Measurements from ENCODE around the gene UBN2. TPM values are rescaled to one million over a fixed set of nuclear protein-coding genes. Genes with fewer than 3 reads are reported as not detected.

Gene UBN2
- total RNA-seq, 6 experiments from 2014 or later: 7.7 to 10.1 (median 9.3) TPM

GRCh38 chr7:139341058-139341775 is 110.2 kb downstream of the UBN2 start, which contains the start of gene FMC1:
FMC1 (plus strand) TSS chr7:139341337; CDS start chr7:139341385, 48 bp downstream.
- peaks cover 7% of the 10 kb centered on the region for H3K36me3 Mint-ChIP-seq (ENCODE audit: low read depth)
- DNase-seq: peak; percentile 92
- peak within 1 kb of the TSS; percentile 95 for H3K4me3 Mint-ChIP-seq
- TF ChIP-seq CTCF (IDR thresholded peaks at IDR 0.05): peak; percentile 75
- H3K27ac Mint-ChIP-seq: peak within 1 kb of the TSS; percentile 99
- peaks cover 13% of the 10 kb centered on the region for H3K27me3 Mint-ChIP-seq (ENCODE audit: insufficient read depth)
- H3K9me3 Mint-ChIP-seq: peaks cover 17% of the 10 kb centered on the region
- H3K4me1 Mint-ChIP-seq (ENCODE audit: low read depth): peaks cover 21% of the 10 kb centered on the region

- Mint-ChIP-seq H3K4me1 (ENCODE audit: low read depth) (peaks cover 21% of the 10 kb centered on the region), H3K4me3 (peak overlapping the region; percentile 95), H3K27me3 (ENCODE audit: insufficient read depth) (peaks cover 13% of the 10 kb centered on the region), H3K9me3 (peaks cover 17% of the 10 kb centered on the region), H3K27ac (peak overlapping the region; percentile 99), H3K36me3 (ENCODE audit: low read depth) (peaks cover 9% of the 10 kb centered on the region)
- no peak for DNase-seq
- no peak for TF ChIP-seq CTCF (IDR thresholded peaks at IDR 0.05)
Observed at GRCh38 chr7:139341776-139342226, 110.8 kb downstream of the UBN2 start.

GRCh38 chr7:139345042-139345441 is 114.0 kb downstream of the UBN2 start:
- H3K27me3 Mint-ChIP-seq (ENCODE audit: insufficient read depth): peaks cover 7% of the 10 kb centered on the region
- H3K9me3 Mint-ChIP-seq: peaks cover 6% of the 10 kb centered on the region
- H3K36me3 Mint-ChIP-seq (ENCODE audit: low read depth): peaks cover 6% of the 10 kb centered on the region
- no peak overlapping the region for H3K27ac Mint-ChIP-seq
- peaks cover 17% of the 10 kb centered on the region for H3K4me1 Mint-ChIP-seq (ENCODE audit: low read depth)
- H3K4me3 Mint-ChIP-seq: no peak overlapping the region
- no peak for DNase-seq
- TF ChIP-seq CTCF (IDR thresholded peaks at IDR 0.05): no peak

- no peak overlapping the region for H3K4me3 Mint-ChIP-seq
- no peaks in the 10 kb centered on the region for H3K9me3 Mint-ChIP-seq
Observed at GRCh38 chr7:139351027-139351426, 120.0 kb downstream of the UBN2 start.

GRCh38 chr7:139354729-139355128 is 123.7 kb downstream of the UBN2 start:
- TF ChIP-seq CTCF (IDR thresholded peaks at IDR 0.05): no peak
- Mint-ChIP-seq H3K9me3 (no peaks in the 10 kb centered on the region), H3K36me3 (ENCODE audit: low read depth) (peaks cover 12% of the 10 kb centered on the region), H3K4me1 (ENCODE audit: low read depth) (peaks cover 30% of the 10 kb centered on the region), H3K27ac (no peak overlapping the region), H3K4me3 (no peak overlapping the region), H3K27me3 (ENCODE audit: insufficient read depth) (peaks cover 3% of the 10 kb centered on the region; the same call in 1 of the 2 replicates)
- no peak for DNase-seq

More at GRCh38 chr7:139351027-139351426, 120.0 kb downstream of the UBN2 start:
- peaks cover 2% of the 10 kb centered on the region; the same call in 1 of the 2 replicates for H3K27me3 Mint-ChIP-seq (ENCODE audit: insufficient read depth)
- no peak for TF ChIP-seq CTCF (IDR thresholded peaks at IDR 0.05)
- H3K36me3 Mint-ChIP-seq (ENCODE audit: low read depth): peaks cover 18% of the 10 kb centered on the region
- H3K27ac Mint-ChIP-seq: no peak overlapping the region
- DNase-seq: no peak
- peaks cover 14% of the 10 kb centered on the region for H3K4me1 Mint-ChIP-seq (ENCODE audit: low read depth)

All from HFFc6 (cell line).